WTC11 (cell line): Measurements from ENCODE around the gene ZNF385A. TPM values are rescaled to one million over a fixed set of nuclear protein-coding genes. Genes with fewer than 3 reads are reported as not detected.

Experiments used
- ATAC-seq: fragments of 200-7000 bp; cut with Tn5 transposase; 2 replicates; pipeline ENCODE4 v1.10.0; 2021; ENCODE audit warnings: mild to moderate bottlenecking, moderate library complexity
- CTCF ChIA-PET: fragments of 300-600 bp; sonication (Branson Sonifier 250); formaldehyde crosslinking; loops from one replicate; lab custom pipeline; 2021; ENCODE audit warnings: antibody characterized with exemption; lab: Charles Lee
- POLR2A ChIA-PET: fragments of 350-600 bp; sonication (Branson Sonifier 250); formaldehyde crosslinking; loops from one replicate; lab custom pipeline; 2021; ENCODE audit warnings: antibody characterized with exemption; lab: Charles Lee
- DNase-seq: peaks from one replicate; pipeline ENCODE4 v3.0.0; 2021; ENCODE audit warnings: low spot score
- H3K27ac Mint-ChIP-seq: 2 replicates; pipeline ENCODE4 v1.8.0; 2021; ENCODE audit warnings: mixed read lengths
- H3K27me3 Mint-ChIP-seq: 2 replicates; pipeline ENCODE4 v1.8.0; 2021; ENCODE audit warnings: low read depth, mild to moderate bottlenecking, moderate library complexity, mixed read lengths
- H3K36me3 Mint-ChIP-seq: 2 replicates; pipeline ENCODE4 v1.8.0; 2021; ENCODE audit warnings: mixed read lengths
- H3K4me1 Mint-ChIP-seq: 2 replicates; pipeline ENCODE4 v1.8.0; 2022; ENCODE audit warnings: mixed read lengths
- H3K4me3 Mint-ChIP-seq: 2 replicates; pipeline ENCODE4 v1.8.0; 2021; ENCODE audit warnings: mild to moderate bottlenecking, moderate library complexity, mixed read lengths
- H3K9me3 Mint-ChIP-seq: 2 replicates; pipeline ENCODE4 v1.8.0; 2021; ENCODE audit warnings: mixed read lengths
- E2F1 ChIP-seq: sonication (generic); formaldehyde crosslinking; IDR thresholded peaks from 2 replicates; pipeline ENCODE4 v1.8.0; 2022; ENCODE audit warnings: mild to moderate bottlenecking, missing genetic modification reagents
- ETV6 ChIP-seq: sonication (generic); formaldehyde crosslinking; IDR thresholded peaks from 2 replicates; pipeline ENCODE4 v1.8.1; 2022; ENCODE audit warnings: mild to moderate bottlenecking, missing genetic modification reagents
- GRHL2 ChIP-seq: fragments of 250-450 bp; sonication (Bioruptor Pico); IDR thresholded peaks from 2 replicates; pipeline ENCODE4 v1.8.0; 2022; ENCODE audit warnings: mild to moderate bottlenecking, moderate library complexity; ENCODE audit not compliant: insufficient replicate concordance, severe bottlenecking
- JAZF1 ChIP-seq: fragments of 250-450 bp; sonication (Bioruptor Pico); IDR thresholded peaks from 2 replicates; pipeline ENCODE4 v1.9.0; 2021; ENCODE audit warnings: moderate library complexity, mild to moderate bottlenecking, inconsistent platforms
- KAT7 ChIP-seq: sonication (generic); formaldehyde crosslinking; IDR thresholded peaks from 2 replicates; pipeline ENCODE4 v1.8.1; 2023; ENCODE audit warnings: missing genetic modification reagents, mild to moderate bottlenecking, borderline replicate concordance
- NR1H2 ChIP-seq: sonication (generic); formaldehyde crosslinking; IDR thresholded peaks from 2 replicates; pipeline ENCODE4 v1.9.0; 2021; ENCODE audit warnings: mild to moderate bottlenecking, moderate library complexity, missing genetic modification reagents
- NR2C2 ChIP-seq: sonication (generic); formaldehyde crosslinking; IDR thresholded peaks from 2 replicates; pipeline ENCODE4 v1.8.0; 2022; ENCODE audit warnings: mild to moderate bottlenecking, missing genetic modification reagents
- RELA ChIP-seq: sonication (generic); formaldehyde crosslinking; IDR thresholded peaks from 2 replicates; pipeline ENCODE4 v1.8.1; 2022; ENCODE audit warnings: missing genetic modification reagents, mild to moderate bottlenecking, borderline replicate concordance
- RORB ChIP-seq: fragments of 250-450 bp; sonication (Bioruptor Pico); IDR thresholded peaks from 2 replicates; pipeline ENCODE4 v1.9.0; 2021; ENCODE audit warnings: mild to moderate bottlenecking
- SMAD4 ChIP-seq: sonication (generic); formaldehyde crosslinking; IDR thresholded peaks from 2 replicates; pipeline ENCODE4 v1.8.0; 2022; ENCODE audit warnings: mild to moderate bottlenecking, missing genetic modification reagents
- TCF7 ChIP-seq: sonication (generic); formaldehyde crosslinking; IDR thresholded peaks from 2 replicates; pipeline ENCODE4 v1.8.0; 2022; ENCODE audit warnings: mild to moderate bottlenecking, low read depth, missing genetic modification reagents, moderate library complexity
- ZBTB21 ChIP-seq: sonication (generic); formaldehyde crosslinking; IDR thresholded peaks from 2 replicates; pipeline ENCODE4 v1.8.1; 2023; ENCODE audit warnings: mild to moderate bottlenecking, missing genetic modification reagents, borderline replicate concordance
- ZNF121 ChIP-seq: sonication (generic); formaldehyde crosslinking; IDR thresholded peaks from 2 replicates; pipeline ENCODE4 v1.8.0; 2023; ENCODE audit warnings: missing genetic modification reagents
- ZNF232 ChIP-seq: sonication (generic); formaldehyde crosslinking; IDR thresholded peaks from 2 replicates; pipeline ENCODE4 v1.8.0; 2022; ENCODE audit warnings: mild to moderate bottlenecking, missing genetic modification reagents
- ZNF425 ChIP-seq: fragments of 250-450 bp; sonication (Bioruptor Pico); conservative IDR thresholded peaks from 2 replicates; pipeline ENCODE4 v1.9.0; 2021; ENCODE audit warnings: mild to moderate bottlenecking
- ZSCAN18 ChIP-seq: fragments of 250-450 bp; sonication (Bioruptor Pico); IDR thresholded peaks from 2 replicates; pipeline ENCODE4 v2.1.2; 2022; ENCODE audit warnings: mild to moderate bottlenecking, moderate library complexity
- total RNA-seq: library from RNA; stranded (reverse); gene quantifications from 3 replicates; pipeline ENCODE4 v1.2.3, GENCODE V29; 2021
- TF ChIP-seq, protein P1 (sequence below): sonication (generic); formaldehyde crosslinking; IDR thresholded peaks from 2 replicates; pipeline ENCODE4 v1.8.1; 2022; ENCODE audit warnings: missing genetic modification reagents, borderline replicate concordance
- TF ChIP-seq, protein P2 (sequence below): sonication (generic); formaldehyde crosslinking; IDR thresholded peaks from 2 replicates; pipeline ENCODE4 v1.8.1; 2023; ENCODE audit warnings: mild to moderate bottlenecking, missing genetic modification reagents, borderline replicate concordance
- TF ChIP-seq, protein P3 (sequence below): sonication (generic); formaldehyde crosslinking; IDR thresholded peaks from 2 replicates; pipeline ENCODE4 v1.8.0; 2022; ENCODE audit warnings: mild to moderate bottlenecking, missing genetic modification reagents

The ZNF385A gene
- total RNA-seq, 1 experiment from 2014 or later: 23.5 TPM

- ChIA-PET POLR2A (interaction anchor here (1.4 to 4.2 kb wide), 3 partner anchors 56 to 76 kb away, joined by 3 to 40 read pairs (median 6); partner anchors contain the start of genes CBX5, HNRNPA1 and NFE2), CTCF (interaction anchor here (0.6 to 9.1 kb wide), 15 partner anchors 12 to 165 kb away, joined by 3 to 200 read pairs (median 6); partner anchors contain the start of genes COPZ1 and NFE2)
- TF ChIP-seq NR2C2 (no peak), RELA (CRISPR knock-in tag) (no peak), JAZF1 (CRISPR knock-in tag) (no peak), ETV6 (no peak), ZSCAN18 (no peak), E2F1 (CRISPR knock-in tag) (no peak), ZBTB21 (CRISPR knock-in tag) (no peak), KAT7 (CRISPR knock-in tag) (no peak), ZNF425 (CRISPR knock-in tag) (no peak)
- TF ChIP-seq, protein P1, sequence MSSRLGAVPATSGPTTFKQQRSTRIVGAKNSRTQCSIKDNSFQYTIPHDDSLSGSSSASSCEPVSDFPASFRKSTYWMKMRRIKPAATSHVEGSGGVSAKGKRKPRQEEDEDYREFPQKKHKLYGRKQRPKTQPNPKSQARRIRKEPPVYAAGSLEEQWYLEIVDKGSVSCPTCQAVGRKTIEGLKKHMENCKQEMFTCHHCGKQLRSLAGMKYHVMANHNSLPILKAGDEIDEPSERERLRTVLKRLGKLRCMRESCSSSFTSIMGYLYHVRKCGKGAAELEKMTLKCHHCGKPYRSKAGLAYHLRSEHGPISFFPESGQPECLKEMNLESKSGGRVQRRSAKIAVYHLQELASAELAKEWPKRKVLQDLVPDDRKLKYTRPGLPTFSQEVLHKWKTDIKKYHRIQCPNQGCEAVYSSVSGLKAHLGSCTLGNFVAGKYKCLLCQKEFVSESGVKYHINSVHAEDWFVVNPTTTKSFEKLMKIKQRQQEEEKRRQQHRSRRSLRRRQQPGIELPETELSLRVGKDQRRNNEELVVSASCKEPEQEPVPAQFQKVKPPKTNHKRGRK: no peak
- Mint-ChIP-seq H3K9me3 (no peaks in the 10 kb centered on the region), H3K4me3 (peak overlapping the region; percentile 47), H3K27me3 (peaks cover 2% of the 10 kb centered on the region; the same call in 1 of the 2 replicates), H3K27ac (peak overlapping the region; percentile 91), H3K36me3 (no peaks in the 10 kb centered on the region), H3K4me1 (peaks cover 24% of the 10 kb centered on the region)
- DNase-seq (no peak), ATAC-seq (peak; percentile 5)
These were observed 27.6 kb downstream of the ZNF385A start for GRCh38 chr12:54356951-54357356.

- no peaks in the 10 kb centered on the region for H3K36me3 Mint-ChIP-seq
- DNase-seq (no peak), ATAC-seq (no peak)
- peaks cover 31% of the 10 kb centered on the region for H3K4me1 Mint-ChIP-seq
- H3K4me3 Mint-ChIP-seq: peak overlapping the region; percentile 47; the same call in 1 of the 2 replicates
- POLR2A ChIA-PET: interaction anchor here (1.4 to 4.2 kb wide), 2 partner anchors 55 to 76 kb away, joined by 3 to 40 read pairs; partner anchors contain the start of genes CBX5, HNRNPA1 and NFE2
- no peaks in the 10 kb centered on the region for H3K9me3 Mint-ChIP-seq
- peaks cover 6% of the 10 kb centered on the region; the same call in 1 of the 2 replicates for H3K27me3 Mint-ChIP-seq
- CTCF ChIA-PET: interaction anchor here (0.9 to 9.1 kb wide), 8 partner anchors 14 to 143 kb away, joined by 3 to 200 read pairs (median 52); partner anchors contain the start of gene COPZ1
- H3K27ac Mint-ChIP-seq: peak overlapping the region; percentile 92
- TF ChIP-seq SMAD4 (CRISPR knock-in tag): no peak
- no peak for TF ChIP-seq ZNF232 (CRISPR knock-in tag)
- no peak for TF ChIP-seq ZSCAN18
- TF ChIP-seq ZNF425 (CRISPR knock-in tag): no peak
- TF ChIP-seq, protein P2, sequence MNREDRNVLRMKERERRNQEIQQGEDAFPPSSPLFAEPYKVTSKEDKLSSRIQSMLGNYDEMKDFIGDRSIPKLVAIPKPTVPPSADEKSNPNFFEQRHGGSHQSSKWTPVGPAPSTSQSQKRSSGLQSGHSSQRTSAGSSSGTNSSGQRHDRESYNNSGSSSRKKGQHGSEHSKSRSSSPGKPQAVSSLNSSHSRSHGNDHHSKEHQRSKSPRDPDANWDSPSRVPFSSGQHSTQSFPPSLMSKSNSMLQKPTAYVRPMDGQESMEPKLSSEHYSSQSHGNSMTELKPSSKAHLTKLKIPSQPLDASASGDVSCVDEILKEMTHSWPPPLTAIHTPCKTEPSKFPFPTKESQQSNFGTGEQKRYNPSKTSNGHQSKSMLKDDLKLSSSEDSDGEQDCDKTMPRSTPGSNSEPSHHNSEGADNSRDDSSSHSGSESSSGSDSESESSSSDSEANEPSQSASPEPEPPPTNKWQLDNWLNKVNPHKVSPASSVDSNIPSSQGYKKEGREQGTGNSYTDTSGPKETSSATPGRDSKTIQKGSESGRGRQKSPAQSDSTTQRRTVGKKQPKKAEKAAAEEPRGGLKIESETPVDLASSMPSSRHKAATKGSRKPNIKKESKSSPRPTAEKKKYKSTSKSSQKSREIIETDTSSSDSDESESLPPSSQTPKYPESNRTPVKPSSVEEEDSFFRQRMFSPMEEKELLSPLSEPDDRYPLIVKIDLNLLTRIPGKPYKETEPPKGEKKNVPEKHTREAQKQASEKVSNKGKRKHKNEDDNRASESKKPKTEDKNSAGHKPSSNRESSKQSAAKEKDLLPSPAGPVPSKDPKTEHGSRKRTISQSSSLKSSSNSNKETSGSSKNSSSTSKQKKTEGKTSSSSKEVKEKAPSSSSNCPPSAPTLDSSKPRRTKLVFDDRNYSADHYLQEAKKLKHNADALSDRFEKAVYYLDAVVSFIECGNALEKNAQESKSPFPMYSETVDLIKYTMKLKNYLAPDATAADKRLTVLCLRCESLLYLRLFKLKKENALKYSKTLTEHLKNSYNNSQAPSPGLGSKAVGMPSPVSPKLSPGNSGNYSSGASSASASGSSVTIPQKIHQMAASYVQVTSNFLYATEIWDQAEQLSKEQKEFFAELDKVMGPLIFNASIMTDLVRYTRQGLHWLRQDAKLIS (CRISPR knock-in tag): no peak
- TF ChIP-seq, protein P3, sequence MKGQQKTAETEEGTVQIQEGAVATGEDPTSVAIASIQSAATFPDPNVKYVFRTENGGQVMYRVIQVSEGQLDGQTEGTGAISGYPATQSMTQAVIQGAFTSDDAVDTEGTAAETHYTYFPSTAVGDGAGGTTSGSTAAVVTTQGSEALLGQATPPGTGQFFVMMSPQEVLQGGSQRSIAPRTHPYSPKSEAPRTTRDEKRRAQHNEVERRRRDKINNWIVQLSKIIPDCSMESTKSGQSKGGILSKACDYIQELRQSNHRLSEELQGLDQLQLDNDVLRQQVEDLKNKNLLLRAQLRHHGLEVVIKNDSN: no peak
- no peak for TF ChIP-seq NR1H2
- no peak for TF ChIP-seq TCF7
- TF ChIP-seq RORB (CRISPR knock-in tag): no peak
- TF ChIP-seq GRHL2: no peak
- no peak for TF ChIP-seq ZNF121 (CRISPR knock-in tag)
These were observed 28.3 kb downstream of the ZNF385A start for GRCh38 chr12:54356228-54356627.
